GM23338 (cell line): Measurements from ENCODE around the gene TPP2. TPM values are rescaled to one million over a fixed set of nuclear protein-coding genes. Genes with fewer than 3 reads are reported as not detected.

Experiments
- ATAC-seq: fragments of 200-7000 bp; cut with Tn5 transposase; 3 replicates; pipeline ENCODE4 v1.9.1; 2020
- DNase-seq: peaks from one replicate; pipeline ENCODE4 v3.0.0-alpha.2; 2015; ENCODE audit warnings: low spot score
- H2AFZ ChIP-seq: fragments of 200-600 bp; sonication (generic); 2 replicates; pipeline ENCODE4 v1.8.0; 2016; ENCODE audit warnings: antibody characterized with exemption, mild to moderate bottlenecking, moderate library complexity
- H3F3A ChIP-seq: fragments of 200-600 bp; sonication (generic); replicated peaks from 2 replicates; pipeline ENCODE4 v1.8.0; 2017; ENCODE audit warnings: antibody characterized with exemption, mixed run types, low read depth
- H3K27ac ChIP-seq: fragments of 200-600 bp; sonication (generic); 2 replicates; pipeline ENCODE4 v1.6.1; 2016; ENCODE audit warnings: low read depth
- H3K27me3 ChIP-seq: fragments of 200-600 bp; sonication (generic); 2 replicates; pipeline ENCODE4 v1.8.0; 2016; ENCODE audit warnings: mild to moderate bottlenecking, mixed run types, moderate library complexity; ENCODE audit not compliant: insufficient read depth
- H3K36me3 ChIP-seq: fragments of 200-600 bp; sonication (generic); 2 replicates; pipeline ENCODE4 v1.8.0; 2016; ENCODE audit warnings: mild to moderate bottlenecking; ENCODE audit not compliant: insufficient read depth
- H3K4me1 ChIP-seq: fragments of 200-600 bp; sonication (generic); 2 replicates; pipeline ENCODE4 v1.8.0; 2016; ENCODE audit warnings: mild to moderate bottlenecking, moderate library complexity; ENCODE audit not compliant: insufficient read depth
- H3K4me2 ChIP-seq: fragments of 200-600 bp; sonication (generic); 2 replicates; pipeline ENCODE4 v1.7.1; 2017; ENCODE audit warnings: mixed run types
- H3K4me3 ChIP-seq: fragments of 200-600 bp; sonication (generic); 2 replicates; pipeline ENCODE4 v1.6.1; 2016; ENCODE audit warnings: mixed run types
- H3K79me2 ChIP-seq: fragments of 200-600 bp; sonication (generic); replicated peaks from 2 replicates; pipeline ENCODE4 v1.8.0; 2017; ENCODE audit warnings: mild to moderate bottlenecking; ENCODE audit not compliant: insufficient read depth
- H3K9me2 ChIP-seq: fragments of 200-600 bp; sonication (generic); 2 replicates; pipeline ENCODE4 v1.8.0; 2017; ENCODE audit not compliant: insufficient read depth
- H4K20me1 ChIP-seq: fragments of 200-600 bp; sonication (generic); replicated peaks from 2 replicates; pipeline ENCODE4 v1.8.0; 2017; ENCODE audit warnings: mild to moderate bottlenecking; ENCODE audit not compliant: insufficient read depth
- H3K27ac Mint-ChIP-seq: 2 replicates; pipeline ENCODE4 v1.8.0; 2020; ENCODE audit warnings: inconsistent platforms, mild to moderate bottlenecking, moderate library complexity, mixed read lengths
- H3K27me3 Mint-ChIP-seq: 3 replicates; pipeline ENCODE4 v1.8.0; 2022; ENCODE audit warnings: low read depth, mild to moderate bottlenecking, moderate library complexity, mixed read lengths, inconsistent platforms; ENCODE audit not compliant: insufficient read depth, poor library complexity
- H3K36me3 Mint-ChIP-seq: 3 replicates; pipeline ENCODE4 v1.8.0; 2021; ENCODE audit warnings: low read depth, mild to moderate bottlenecking, inconsistent platforms, moderate library complexity, mixed read lengths
- H3K4me1 Mint-ChIP-seq: 3 replicates; pipeline ENCODE4 v1.8.0; 2020; ENCODE audit warnings: mild to moderate bottlenecking, inconsistent platforms, mixed read lengths
- H3K4me3 Mint-ChIP-seq: 3 replicates; pipeline ENCODE4 v1.8.0; 2021; ENCODE audit warnings: moderate library complexity, mild to moderate bottlenecking, inconsistent platforms, mixed read lengths
- H3K9me3 Mint-ChIP-seq: 3 replicates; pipeline ENCODE4 v1.8.0; 2020; ENCODE audit warnings: moderate library complexity, mild to moderate bottlenecking, inconsistent platforms, mixed read lengths
- JUNB ChIP-seq: IDR thresholded peaks from one replicate; pipeline ENCODE4 v1.6.1; 2016; ENCODE audit warnings: antibody characterized with exemption; ENCODE audit not compliant: unreplicated experiment
- STAT1 ChIP-seq: IDR thresholded peaks from one replicate; pipeline ENCODE4 v1.6.1; 2016; ENCODE audit warnings: antibody characterized with exemption; ENCODE audit not compliant: unreplicated experiment
- ZNF462 ChIP-seq: fragments of 250-450 bp; sonication (Bioruptor Pico); IDR thresholded peaks from 2 replicates; pipeline ENCODE4 v1.5.0; 2020; ENCODE audit warnings: mild to moderate bottlenecking, moderate library complexity
- polyA plus RNA-seq: library from polyadenylated mRNA; unstranded; fragments of >200 nt; fragmentation: Nextera tagmentation; extraction: Ambion mirVana; gene quantifications from 2 replicates; pipeline ENCODE4 v1.2.1, GENCODE V29; 2016
- total RNA-seq: library from RNA; depleted of rRNA; stranded (reverse); fragments of >200 nt; shearing (Covaris generic); gene quantifications from 2 replicates; pipeline ENCODE4 v1.2.3, GENCODE V29; 2014
- TF ChIP-seq, protein P1 (sequence below): IDR thresholded peaks from 2 replicates; pipeline ENCODE4 v1.6.1; 2016; ENCODE audit warnings: antibody characterized with exemption
- TF ChIP-seq, protein P2 (sequence below): IDR thresholded peaks from one replicate; pipeline ENCODE4 v1.6.1; 2018; ENCODE audit warnings: antibody characterized with exemption; ENCODE audit not compliant: unreplicated experiment

Gene TPP2
- total and polyA plus RNA-seq, 2 experiments from 2014 or later: 56.6 to 111 TPM

GRCh38 chr13:102694937-102695336, 98.2 kb downstream of the TPP2 start, which contains the start of gene METTL21C (continued):
- TF ChIP-seq, protein P1, sequence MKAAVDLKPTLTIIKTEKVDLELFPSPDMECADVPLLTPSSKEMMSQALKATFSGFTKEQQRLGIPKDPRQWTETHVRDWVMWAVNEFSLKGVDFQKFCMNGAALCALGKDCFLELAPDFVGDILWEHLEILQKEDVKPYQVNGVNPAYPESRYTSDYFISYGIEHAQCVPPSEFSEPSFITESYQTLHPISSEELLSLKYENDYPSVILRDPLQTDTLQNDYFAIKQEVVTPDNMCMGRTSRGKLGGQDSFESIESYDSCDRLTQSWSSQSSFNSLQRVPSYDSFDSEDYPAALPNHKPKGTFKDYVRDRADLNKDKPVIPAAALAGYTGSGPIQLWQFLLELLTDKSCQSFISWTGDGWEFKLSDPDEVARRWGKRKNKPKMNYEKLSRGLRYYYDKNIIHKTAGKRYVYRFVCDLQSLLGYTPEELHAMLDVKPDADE: no peak
- TF ChIP-seq ZNF462: no peak

DNA sequence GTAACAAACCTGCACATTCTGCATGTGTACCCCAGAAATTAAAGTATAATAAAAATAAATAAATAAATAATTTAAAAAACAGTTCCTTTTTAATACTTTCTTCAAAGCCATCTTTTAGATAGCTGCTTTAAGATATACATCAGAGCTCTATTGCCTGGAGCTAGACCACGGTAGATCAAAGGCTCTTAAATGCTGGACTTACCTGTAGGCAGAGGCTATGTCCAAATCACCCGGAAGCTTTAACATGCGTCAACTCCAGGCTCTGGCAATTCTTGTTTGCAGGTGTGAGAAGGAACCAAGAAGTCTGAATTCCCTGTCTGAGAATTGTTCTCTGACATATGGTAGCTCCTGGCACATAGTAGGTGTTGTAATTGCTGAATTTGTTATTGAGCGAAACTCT, 99.7 kb downstream of the TPP2 start:
- DNase-seq (no peak), ATAC-seq (no peak)
- Histone ChIP-seq H3K36me3 (no peaks in the 10 kb centered on the region), H3K9me2 (no peaks in the 10 kb centered on the region), H2AFZ (no peak overlapping the region), H3K27ac (no peak overlapping the region), H3K27me3 (no peaks in the 10 kb centered on the region), H4K20me1 (no peaks in the 10 kb centered on the region), H3K4me1 (peaks cover 9% of the 10 kb centered on the region), H3K4me3 (no peak overlapping the region), H3K79me2 (no peaks in the 10 kb centered on the region), H3K4me2 (no peak overlapping the region), H3F3A (no peaks in the 10 kb centered on the region)
- Mint-ChIP-seq H3K36me3 (no peaks in the 10 kb centered on the region), H3K4me3 (no peak overlapping the region), H3K9me3 (peaks cover 4% of the 10 kb centered on the region; the same call in 1 of the 3 replicates), H3K27me3 (no peaks in the 10 kb centered on the region), H3K27ac (no peak overlapping the region), H3K4me1 (peaks cover 18% of the 10 kb centered on the region)
- TF ChIP-seq, protein P2, sequence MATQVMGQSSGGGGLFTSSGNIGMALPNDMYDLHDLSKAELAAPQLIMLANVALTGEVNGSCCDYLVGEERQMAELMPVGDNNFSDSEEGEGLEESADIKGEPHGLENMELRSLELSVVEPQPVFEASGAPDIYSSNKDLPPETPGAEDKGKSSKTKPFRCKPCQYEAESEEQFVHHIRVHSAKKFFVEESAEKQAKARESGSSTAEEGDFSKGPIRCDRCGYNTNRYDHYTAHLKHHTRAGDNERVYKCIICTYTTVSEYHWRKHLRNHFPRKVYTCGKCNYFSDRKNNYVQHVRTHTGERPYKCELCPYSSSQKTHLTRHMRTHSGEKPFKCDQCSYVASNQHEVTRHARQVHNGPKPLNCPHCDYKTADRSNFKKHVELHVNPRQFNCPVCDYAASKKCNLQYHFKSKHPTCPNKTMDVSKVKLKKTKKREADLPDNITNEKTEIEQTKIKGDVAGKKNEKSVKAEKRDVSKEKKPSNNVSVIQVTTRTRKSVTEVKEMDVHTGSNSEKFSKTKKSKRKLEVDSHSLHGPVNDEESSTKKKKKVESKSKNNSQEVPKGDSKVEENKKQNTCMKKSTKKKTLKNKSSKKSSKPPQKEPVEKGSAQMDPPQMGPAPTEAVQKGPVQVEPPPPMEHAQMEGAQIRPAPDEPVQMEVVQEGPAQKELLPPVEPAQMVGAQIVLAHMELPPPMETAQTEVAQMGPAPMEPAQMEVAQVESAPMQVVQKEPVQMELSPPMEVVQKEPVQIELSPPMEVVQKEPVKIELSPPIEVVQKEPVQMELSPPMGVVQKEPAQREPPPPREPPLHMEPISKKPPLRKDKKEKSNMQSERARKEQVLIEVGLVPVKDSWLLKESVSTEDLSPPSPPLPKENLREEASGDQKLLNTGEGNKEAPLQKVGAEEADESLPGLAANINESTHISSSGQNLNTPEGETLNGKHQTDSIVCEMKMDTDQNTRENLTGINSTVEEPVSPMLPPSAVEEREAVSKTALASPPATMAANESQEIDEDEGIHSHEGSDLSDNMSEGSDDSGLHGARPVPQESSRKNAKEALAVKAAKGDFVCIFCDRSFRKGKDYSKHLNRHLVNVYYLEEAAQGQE: no peak
- TF ChIP-seq STAT1 (no peak), ZNF462 (no peak), JUNB (no peak)
